Tibial nerve (tissue), 4 donors: ENCODE data around the gene CDHR5.

Source experiments
- CTCF ChIP-seq, 5 experiments: fragments of 200-600 bp in 3 of 5; fragments of 450-650 bp in 2 of 5; sonication (generic) in 3 of 5; IDR thresholded peaks; one replicate each; pipeline ENCODE4 v1.5.1; 2016 to 2019; ENCODE audit warnings: antibody characterized with exemption in 5 of 5, mild to moderate bottlenecking in 3 of 5, moderate library complexity in 2 of 5
- EP300 ChIP-seq, 2 donors: sonication (generic); formaldehyde crosslinking; IDR thresholded peaks; one replicate each; pipeline ENCODE4 v1.6.1; 2017; ENCODE audit warnings: antibody characterized with exemption in 2 of 2, mild to moderate bottlenecking in 1 of 2
- POLR2A ChIP-seq, 2 donors: fragments of 450-650 bp; IDR thresholded peaks; one replicate each; pipeline ENCODE4 v1.6.1; 2017; ENCODE audit warnings: antibody characterized with exemption in 2 of 2, mild to moderate bottlenecking in 2 of 2, moderate library complexity in 2 of 2

- TF ChIP-seq CTCF (IDR thresholded peaks at IDR 0.05) (no peak), EP300 (IDR thresholded peaks at IDR 0.05) (no peak), POLR2A (IDR thresholded peaks at IDR 0.05) (no peak)
Observed at GRCh38 chr11:607020-607780, 17.6 kb downstream of the CDHR5 start.
